NK-92 treated with Interleukin-12 subunit alpha and Interleukin-12 subunit beta, amount 100 ng/mL, for 24 hours (cell line): ENCODE results near the gene NTPCR.
"Not testable (repeated sequence)": the region's sequence is repeated elsewhere in the genome, so short reads cannot be mapped to it uniquely, and the experiment has no call there.

ENCODE experiments used
- DNase-seq: peaks from one replicate; lab custom pipeline; 2025; lab: John Stamatoyannopoulos, UW

NTPCR gene

DNA sequence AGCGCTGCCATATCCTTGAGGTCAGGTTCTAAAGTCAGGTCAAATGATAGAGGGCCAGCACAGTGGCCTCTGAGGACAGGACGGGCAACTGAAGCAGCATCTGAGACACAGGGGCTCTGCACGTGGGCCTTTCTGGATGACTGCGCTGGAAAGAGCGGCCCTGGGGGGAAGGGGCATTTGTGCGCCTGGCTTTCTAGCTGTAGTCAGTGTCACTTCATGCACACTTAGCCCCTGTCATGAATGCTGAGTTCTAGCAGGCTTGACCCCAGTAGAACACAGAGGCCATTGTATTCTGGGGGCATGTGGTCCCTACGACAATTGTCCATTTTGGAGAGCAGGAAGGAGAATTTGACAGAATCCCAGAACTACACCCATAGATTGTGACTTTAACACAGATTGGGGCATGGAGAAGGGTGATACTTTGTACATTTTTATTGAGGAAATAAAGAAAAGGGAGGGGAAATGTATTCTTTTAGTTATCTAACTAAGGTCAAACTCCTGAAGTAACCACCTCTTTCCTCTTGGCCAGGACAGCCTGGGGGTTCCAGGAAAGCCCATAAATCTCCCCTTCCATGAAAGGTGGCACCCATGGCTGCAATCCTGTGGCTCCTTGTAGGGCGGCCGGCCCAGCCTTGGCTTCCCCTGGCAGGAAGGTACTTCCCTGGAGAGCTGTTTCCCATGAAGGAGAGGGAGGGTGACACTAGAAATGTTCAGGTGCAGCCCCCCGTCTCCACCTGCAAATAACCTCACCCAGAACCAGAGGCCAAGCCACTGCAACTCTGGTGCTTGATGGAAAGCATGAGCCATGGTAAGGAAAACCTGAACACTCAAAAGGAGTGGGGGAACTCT is 34.4 kb downstream of the NTPCR start:
- DNase-seq: no peak

- DNase-seq: no peak
Measured at GRCh38 chr1:232985882-232986526, 35.6 kb downstream of the NTPCR start.

GRCh38 chr1:232986527-232986922 is 36.1 kb downstream of the NTPCR start:
- no peak for DNase-seq

GRCh38 chr1:232987046-232987773 is 36.8 kb downstream of the NTPCR start:
- no peak for DNase-seq

DNA sequence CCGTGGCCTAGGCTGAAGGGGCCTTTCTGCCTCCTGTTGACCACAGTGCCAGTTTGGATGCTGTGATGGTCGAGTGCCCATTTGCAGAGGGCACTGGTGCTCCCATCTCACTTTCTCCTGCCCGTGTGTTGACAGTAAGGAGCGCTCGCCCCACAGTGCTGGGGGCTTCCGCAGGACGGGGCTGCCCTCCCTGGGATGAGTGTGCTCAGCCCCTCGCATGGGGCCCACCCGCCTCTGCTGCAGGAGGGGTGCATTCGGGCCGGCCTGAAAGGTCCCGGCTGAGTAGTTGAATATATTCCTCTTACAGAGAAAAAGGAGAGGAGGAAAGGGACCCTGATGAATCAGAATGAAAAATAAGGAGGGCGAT is 37.3 kb downstream of the NTPCR start:
- no peak for DNase-seq

- no peak for DNase-seq
Measured at GRCh38 chr1:232988572-232989040, 38.2 kb downstream of the NTPCR start.

DNA sequence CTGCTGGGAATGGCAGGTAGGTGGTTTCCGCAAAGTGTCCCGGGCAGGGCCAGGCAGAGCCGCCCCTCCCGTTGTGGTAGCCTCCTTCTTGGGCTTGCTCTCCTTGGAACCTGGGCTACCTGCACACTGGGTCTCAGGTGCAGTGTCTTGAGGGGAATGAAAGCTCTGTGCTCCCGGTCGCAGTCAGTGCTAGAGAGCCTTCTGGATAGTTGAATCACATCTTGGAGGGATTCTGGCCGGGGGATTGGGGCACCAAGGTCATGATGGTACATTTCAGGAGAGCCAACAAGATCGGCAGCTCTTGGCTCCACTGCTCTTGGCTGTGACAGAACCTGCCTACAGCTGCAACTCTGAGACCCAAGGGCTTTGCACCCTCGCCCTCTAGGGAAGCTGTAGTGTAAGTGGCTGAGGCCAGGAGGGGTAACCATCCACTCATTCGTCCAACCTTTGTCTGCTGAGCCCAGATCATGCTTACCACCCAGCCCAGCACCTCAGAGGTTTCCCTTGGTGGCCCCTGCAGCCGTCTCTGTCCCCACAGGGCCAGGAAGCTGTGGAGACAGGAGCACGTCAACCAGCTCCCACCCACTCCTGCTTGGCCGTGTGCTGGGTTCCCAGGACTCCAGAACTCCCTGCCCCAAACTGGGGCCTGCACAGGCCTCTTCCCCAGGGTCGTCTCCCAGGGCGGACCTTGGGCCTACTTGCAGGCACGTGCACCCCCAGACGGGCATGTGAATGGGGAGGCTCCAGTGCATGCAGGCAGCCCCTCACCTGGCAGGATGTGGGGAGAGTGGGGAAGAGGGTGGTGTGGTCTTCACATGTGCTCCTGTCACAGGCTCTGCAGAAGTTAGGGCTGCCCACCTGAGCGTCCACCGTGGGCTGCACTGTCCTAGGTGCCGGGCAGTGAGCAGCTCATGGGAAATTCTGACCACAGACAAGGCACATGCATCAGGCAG is 40.0 kb downstream of the NTPCR start:
- no peak for DNase-seq

GRCh38 chr1:232991238-232991637 is 40.8 kb downstream of the NTPCR start:
- DNase-seq: no peak

DNA sequence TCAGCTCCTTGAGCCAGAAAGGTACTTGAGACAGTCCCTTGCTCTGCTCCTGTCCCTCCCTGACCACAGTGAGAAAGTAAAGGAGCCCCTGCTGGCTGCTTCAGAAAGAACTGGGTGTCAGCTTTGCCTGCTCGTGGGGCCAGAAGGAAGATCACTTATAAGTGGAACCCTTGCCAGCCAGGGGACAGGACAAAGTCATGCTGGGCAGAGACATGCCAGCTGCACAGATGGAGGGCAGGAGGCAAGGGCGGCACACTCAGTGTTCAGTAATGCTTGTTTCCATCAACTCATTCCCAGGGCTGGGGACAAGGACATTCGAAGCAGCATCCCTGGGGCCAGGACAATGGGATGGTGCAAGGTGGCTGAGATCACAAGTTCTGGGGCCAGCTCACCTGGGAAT is 41.8 kb downstream of the NTPCR start:
- no peak for DNase-seq

DNA sequence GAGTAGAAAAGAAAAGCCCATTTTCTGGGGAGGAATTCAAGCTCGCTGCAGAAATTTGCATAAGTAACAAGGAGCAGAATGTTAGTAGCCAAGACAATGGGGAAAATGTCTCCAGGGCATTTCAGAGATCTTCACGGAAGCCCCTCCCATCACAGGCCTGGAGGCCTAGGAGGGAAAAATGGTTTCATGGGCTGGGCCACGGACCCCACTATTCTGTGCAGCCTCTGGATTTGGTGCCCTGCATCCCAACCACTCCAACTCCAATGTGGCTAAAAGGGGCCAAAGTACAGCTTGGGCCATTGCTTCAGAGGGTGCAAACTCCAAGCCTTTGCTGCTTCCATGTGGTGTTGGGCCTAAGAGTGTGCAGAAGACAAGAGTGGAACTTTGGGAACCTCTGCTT is 43.1 kb downstream of the NTPCR start:
- no peak for DNase-seq

- DNase-seq: no peak
Measured at GRCh38 chr1:232995189-232995588, 44.8 kb downstream of the NTPCR start.

DNA sequence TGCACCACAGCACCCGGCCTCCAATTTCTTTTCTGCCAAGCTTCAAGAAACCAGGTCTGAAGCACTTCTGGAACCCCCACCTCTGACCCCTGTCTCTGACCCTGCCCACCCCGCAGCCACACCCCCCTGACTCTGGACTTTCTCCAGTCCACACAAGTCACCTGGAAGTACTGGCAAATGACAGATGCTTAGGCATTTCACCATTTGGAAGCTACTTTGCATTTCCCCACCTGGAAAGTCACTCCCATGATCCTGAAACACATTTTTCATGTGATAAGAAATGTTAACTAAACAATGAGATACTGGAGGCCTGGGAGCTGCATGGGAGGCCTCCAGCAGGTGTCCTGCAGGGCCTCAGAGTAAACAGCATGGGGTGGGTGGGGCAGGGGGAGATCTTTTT is 45.7 kb downstream of the NTPCR start:
- no peak for DNase-seq

- DNase-seq: no peak
Measured at GRCh38 chr1:232998138-232998537, 47.7 kb downstream of the NTPCR start.

GRCh38 chr1:232998646-232999045 is 48.2 kb downstream of the NTPCR start:
- DNase-seq: no peak

- no peak for DNase-seq
Measured at GRCh38 chr1:232999956-233000625, 49.7 kb downstream of the NTPCR start.

GRCh38 chr1:233003638-233004037 is 53.2 kb downstream of the NTPCR start:
- DNase-seq: not testable (repeated sequence)

GRCh38 chr1:233004451-233004850 is 54.0 kb downstream of the NTPCR start:
- DNase-seq: no peak

- no peak for DNase-seq
Measured at GRCh38 chr1:233005156-233005555, 54.7 kb downstream of the NTPCR start.

GRCh38 chr1:233005703-233006102 is 55.3 kb downstream of the NTPCR start:
- no peak for DNase-seq

- DNase-seq: no peak
Measured at GRCh38 chr1:233006108-233006507, 55.7 kb downstream of the NTPCR start.

GRCh38 chr1:233006541-233006973 is 56.1 kb downstream of the NTPCR start:
- no peak for DNase-seq
